Stimulated activated CD8-positive, alpha-beta memory T cell treated with anti-CD3 and anti-CD28 coated beads, Interleukin-4, amount 100 ng/mL, for 4 hours (primary cell): ENCODE results near the gene DOK3.

ENCODE experiments used
- DNase-seq, 2 donors: peaks; one replicate each; pipeline ENCODE4 v3.0.0-alpha.2; 2020; ENCODE audit warnings: low read depth in 2 of 2, low spot score in 1 of 2

Gene DOK3

DNA sequence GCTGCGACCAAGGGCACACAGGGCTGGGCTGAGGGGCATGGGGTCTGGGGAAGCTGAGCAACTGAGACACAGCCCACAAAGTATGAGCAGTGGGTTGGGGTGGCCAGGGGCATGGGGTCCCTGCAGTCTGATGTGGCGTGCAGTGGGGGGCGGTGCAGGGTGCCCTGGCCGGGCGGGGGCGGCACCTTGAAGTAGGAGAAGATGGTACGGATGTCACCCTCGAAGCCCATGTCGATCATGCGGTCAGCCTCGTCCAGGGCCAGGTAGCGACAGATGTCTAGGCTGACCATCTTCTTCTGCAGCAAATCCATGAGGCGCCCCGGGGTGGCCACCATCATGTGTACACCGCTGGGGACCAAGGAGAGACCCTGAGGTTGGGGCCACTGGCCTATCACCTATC, 3.9 kb upstream of the DOK3 start:
- no peak for DNase-seq

DNA sequence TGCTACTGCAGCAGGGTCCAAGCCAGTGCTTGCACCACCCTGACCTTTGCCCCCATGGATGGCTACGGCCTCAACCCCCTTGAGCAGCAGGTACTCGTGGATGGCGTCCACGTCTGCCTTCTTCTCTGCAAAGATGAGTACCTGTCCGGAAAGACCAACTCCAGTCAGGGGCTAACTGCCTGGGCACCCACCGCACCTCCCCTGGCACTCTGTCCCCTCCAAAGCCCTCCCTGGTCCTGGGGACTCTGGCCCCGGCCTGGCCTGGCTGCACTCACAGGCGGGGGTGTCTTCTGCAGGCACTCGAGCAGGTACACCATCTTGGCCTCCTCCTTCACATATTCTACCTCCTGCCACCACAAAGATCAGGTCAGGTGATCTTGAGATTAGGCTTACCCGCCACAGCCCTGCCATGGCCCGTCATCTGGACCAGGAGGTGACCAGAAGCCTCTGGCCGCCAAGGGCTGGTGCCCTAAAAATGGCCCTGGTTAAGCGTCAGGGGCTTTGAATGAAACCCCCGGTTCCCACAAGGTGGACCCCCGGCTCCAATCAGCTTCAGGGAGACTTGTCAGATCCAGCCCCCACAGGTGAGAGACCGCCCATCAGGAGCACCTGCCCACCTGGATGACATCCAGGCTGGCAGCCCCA, 3.2 kb upstream of the DOK3 start:
- no peak for DNase-seq

GRCh38 chr5:177511796-177512675, 2.4 kb upstream of the DOK3 start:
- DNase-seq = no peak

DNA sequence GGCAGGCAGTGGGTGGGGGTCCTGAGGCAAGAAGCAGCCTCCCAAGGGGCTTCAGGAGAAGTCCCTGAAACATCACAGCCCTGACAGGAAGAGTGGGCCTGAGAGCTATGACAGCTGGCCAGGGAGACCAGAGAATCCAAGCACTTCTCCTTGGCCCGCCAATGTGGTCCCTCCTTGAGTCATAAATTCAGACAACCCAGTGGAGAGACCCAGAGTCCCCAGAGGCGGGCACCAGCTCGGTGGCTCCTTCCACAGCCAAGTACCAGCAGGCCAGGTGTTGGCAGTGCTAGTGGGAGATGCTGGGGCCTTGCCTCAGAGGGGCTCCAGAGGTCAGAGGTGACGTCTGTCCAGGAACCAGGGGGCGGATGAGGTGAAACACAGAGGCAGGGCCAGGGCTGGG, 1.6 kb upstream of the DOK3 start:
- no peak for DNase-seq

DNA sequence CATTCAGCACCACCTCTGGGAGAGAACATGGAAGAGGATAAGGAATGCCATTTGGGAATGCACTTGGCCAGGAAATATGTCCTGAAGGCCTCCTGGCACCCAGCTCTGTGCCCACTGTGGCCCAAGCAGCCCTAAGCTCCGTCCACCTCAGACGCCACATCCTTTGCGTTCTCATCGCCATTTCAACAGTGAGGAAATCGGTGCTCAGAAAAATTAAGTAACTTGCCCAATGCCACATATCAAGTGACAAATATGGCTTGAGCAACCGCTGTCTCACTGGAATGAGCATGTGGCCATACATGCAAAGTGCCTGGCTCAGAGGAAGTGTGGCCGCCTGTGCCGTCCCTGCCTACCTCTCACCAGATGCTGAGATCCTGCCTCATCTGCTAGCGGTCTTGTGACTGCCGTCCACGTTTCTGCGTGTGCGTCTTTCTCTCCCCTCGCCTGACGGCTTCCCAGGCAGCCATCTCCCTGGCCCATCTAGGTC, 984 bp upstream of the DOK3 start:
- no peak for DNase-seq

- no peak for DNase-seq
Observed at GRCh38 chr5:177509991-177510566, 453 bp upstream of the DOK3 start.

DNA sequence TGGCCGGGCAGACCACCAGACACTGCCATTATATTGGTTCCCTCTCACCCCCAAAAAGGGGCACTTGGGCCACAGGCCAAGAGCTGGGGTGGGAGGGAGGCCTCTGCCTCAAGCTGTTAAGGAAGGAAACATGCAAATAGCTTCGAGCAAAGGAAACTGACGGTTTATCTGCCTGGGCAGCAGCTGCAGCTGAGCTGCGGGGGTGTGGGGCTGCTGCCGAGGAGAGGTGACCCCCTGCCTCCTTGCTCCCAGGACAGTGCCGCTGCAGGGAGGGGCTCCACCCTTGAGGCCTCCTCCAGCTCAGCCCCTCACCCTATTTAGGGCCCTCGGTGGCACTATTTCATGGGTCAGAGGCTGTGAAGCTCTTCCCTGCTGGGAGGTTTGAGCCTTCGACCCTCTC, 789 bp downstream of the DOK3 start:
- DNase-seq = no peak

DNA sequence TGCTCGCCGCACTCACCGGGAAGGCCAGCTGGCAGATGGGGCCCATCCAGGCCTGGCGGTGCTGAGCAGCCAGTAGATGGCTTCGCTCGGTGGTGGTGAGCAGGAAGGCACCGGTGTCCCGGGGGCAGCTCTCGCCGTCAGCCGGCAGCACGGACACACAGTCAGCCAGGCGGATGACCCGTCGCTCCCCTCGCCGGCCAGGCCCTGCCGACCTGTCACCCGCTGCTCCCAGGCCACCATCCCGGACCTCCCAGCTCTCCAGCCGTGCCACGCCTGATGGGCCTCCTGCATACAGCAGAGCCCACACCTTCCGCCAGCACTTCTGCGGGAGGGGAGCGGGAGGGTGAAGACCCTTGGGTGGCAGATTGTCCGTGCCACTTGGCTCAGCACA, 1.4 kb downstream of the DOK3 start:
- DNase-seq = no peak

DNA sequence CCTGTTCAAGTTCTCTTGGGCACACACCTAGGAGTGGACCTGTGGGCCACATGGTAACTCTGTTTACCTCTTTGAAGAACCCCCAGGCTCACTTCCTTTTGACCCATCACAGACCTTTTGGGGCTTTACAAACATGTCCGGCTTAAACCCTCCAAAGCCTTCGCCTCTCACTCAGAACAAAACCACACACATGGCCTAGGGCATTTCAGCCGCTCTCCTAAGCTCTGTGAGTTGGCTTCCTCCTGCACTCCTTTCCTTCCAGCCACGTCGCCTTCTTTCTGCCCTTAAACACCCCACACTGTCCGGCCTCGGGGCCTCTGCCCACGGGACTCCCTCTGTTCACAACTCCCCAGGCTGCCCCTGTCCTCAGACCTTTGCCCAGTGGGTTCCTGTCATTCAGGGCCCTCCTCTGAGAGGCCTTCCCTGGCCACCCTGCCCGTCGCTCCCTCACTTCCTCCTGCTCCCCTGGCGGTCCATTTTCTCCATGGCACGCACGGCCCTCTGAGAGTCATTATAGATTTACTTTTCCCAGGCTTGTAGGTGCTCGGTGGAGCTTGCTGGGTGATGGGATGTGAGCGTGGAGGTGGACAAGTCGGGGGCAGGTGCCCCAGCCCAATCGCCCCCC, 1.9 kb downstream of the DOK3 start:
- no peak for DNase-seq

DNA sequence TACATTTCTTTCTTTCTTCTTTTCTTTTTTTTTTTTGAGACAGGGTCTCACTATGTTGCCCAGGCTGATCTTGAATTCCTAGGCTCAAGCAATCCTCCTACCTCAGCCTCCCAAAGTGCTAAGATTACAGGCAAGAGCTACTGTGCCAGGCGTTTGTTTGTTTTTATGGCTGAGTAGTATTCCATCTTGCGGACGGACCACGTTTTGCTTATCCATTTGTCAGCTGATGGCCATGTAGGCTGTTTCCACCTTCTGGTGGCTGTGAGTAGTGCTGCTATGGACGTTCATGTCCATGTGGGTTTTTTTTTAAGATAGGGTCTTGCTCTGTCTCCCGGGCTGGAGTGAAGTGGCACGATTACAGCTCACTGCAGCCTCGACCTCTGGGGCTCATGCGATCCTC, 2.5 kb downstream of the DOK3 start:
- DNase-seq = no peak

DNA sequence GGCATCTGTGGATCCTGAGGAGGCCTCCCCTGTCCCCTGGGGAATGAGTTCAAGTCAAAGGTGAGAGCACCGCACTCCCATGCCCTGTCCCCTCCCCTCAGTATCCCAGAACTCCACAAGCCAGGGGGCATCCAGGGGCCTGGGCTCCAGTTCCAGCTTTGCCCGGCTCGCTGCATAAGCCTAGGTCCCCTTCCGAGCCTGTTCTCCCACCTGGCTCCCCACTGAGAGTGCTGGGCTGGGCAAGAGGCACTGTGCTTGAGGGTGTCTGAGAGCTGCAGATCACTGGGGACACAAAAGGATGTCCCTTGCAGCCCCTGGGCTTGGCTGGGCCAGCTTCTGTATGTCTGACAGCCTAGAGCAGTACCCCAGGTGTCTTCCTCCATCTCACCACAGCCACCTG, 4.6 kb downstream of the DOK3 start:
- DNase-seq = no peak

DNA sequence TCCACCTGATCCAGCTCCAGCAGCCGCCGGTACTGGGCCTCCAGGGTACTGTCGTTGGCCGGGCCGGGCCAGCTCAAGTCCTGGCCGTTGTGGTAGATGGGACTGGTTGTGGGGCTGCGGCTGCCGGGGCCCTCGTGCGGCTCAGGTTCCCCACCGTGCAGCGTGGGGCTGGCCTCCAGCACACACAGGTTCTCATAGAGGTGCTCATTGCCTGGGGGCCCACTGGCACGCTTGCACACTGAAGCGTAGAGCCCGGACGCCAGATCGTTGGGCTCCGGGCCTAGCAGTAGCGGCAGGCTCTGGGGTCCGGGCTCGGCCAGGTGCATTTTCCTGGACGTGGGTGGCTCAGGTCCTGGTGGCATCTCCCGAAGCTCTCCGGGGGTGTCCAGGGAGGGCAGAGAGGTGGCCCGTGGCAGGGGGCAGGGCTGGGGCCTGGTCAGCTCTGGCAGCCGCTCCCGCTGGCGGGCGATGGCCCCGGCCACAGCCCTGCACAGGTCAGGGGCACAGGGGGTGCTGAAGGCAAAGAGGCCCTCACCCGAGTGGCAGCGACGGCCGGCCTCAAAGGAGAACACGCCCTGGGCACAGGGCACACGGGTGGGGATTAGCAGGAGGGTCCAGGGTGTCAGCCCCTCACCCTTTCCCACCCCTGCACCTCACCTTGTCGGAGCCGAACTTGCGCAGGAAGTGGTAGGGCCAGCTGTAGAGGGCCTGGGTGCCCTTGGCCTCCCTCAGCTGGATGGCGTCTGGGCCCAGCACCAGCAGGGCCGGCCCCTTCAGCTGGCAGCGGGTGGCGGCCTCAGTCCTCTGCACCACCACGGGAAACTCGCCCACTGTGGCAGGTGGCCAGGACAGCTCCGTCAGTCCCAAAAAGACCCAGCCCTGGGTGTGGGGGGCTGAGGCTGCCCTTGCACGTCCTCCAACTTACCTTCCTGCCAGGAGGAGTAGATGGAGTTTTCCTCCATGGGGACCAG, 5.3 kb downstream of the DOK3 start:
- no peak for DNase-seq

DNA sequence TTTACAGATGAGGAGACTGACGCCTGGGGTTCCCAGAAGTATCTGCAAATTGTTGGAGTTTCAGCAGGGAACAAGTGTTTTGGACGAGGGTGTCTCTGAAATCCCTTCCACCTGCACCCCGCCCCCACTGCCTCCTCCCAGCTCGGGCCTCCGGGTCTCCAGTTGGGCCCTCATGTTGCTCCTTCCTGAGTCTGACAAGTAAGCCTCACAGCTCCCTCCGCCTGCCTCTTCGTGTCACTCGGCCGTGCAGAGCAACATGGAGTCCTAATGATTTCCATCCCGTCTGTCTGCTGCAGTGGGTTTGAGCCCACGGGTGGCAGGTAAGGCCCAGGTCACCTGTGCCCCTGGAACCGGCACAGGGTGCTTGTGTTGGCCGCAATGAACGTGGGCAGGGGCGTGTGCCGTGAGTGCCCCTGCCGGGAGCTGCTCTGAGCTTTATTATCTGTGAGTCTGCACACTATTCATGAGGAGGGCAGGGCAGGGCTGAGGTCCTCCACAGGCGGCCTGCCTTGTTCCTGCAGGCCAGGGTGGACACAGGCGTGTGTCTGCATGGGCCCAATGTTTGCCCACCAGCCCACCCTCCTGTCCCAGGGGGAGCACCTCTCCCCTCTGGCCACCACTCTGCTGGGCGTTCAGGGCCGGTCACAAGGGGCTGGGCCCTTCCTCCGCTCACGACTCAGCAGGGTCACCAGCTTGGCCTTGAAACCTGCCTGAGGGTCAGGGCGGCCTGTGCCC, 6.1 kb downstream of the DOK3 start:
- DNase-seq = no peak

- DNase-seq = no peak
Observed at GRCh38 chr5:177502886-177503285, 6.7 kb downstream of the DOK3 start.

GRCh38 chr5:177501874-177502678, 7.5 kb downstream of the DOK3 start:
- no peak for DNase-seq

GRCh38 chr5:177500685-177501522, 8.7 kb downstream of the DOK3 start:
- peak; percentile 70 to 87 for DNase-seq

GRCh38 chr5:177499842-177500241, 9.8 kb downstream of the DOK3 start:
- no peak for DNase-seq
